Astrocyte (in vitro differentiated cells and primary cell): ENCODE measurements around the gene SCT. TPM values are rescaled to one million over a fixed set of nuclear protein-coding genes. Genes with fewer than 3 reads are reported as not detected.

Experiments used
- DNase-seq: peaks from one replicate; pipeline ENCODE4 v3.0.0-alpha.2; 2010; ENCODE audit warnings: low read depth
- FAIRE-seq: peaks from 2 replicates; lab custom pipeline; 2011; peaks lifted over from hg19 to GRCh38; lab: Jason Lieb, UNC
- H2AFZ ChIP-seq: 2 replicates; pipeline ENCODE4 v1.6.0; 2012; ENCODE audit warnings: low read depth, low read length, inconsistent platforms
- H3K27ac ChIP-seq: 2 replicates; pipeline ENCODE4 v1.5.1; 2011; ENCODE audit warnings: low read depth, low read length, inconsistent platforms
- H3K27me3 ChIP-seq: 2 replicates; pipeline ENCODE4 v1.6.0; 2011; ENCODE audit warnings: low read length, inconsistent platforms; ENCODE audit not compliant: insufficient read depth
- H3K36me3 ChIP-seq: 2 replicates; pipeline ENCODE4 v1.5.1; 2011; ENCODE audit warnings: low read length, inconsistent platforms; ENCODE audit not compliant: insufficient read depth
- H3K4me1 ChIP-seq: 2 replicates; pipeline ENCODE4 v1.5.1; 2011; ENCODE audit warnings: low read length, inconsistent platforms; ENCODE audit not compliant: insufficient read depth
- H3K4me2 ChIP-seq: 2 replicates; pipeline ENCODE4 v1.6.0; 2012; ENCODE audit warnings: low read length, inconsistent platforms
- H3K4me3 ChIP-seq: 2 replicates; pipeline ENCODE4 v1.5.1; 2011; ENCODE audit warnings: low read depth, mild to moderate bottlenecking, low read length, inconsistent platforms; ENCODE audit not compliant: insufficient read depth
- H3K79me2 ChIP-seq: 2 replicates; pipeline ENCODE4 v1.6.0; 2012; ENCODE audit warnings: mild to moderate bottlenecking, low read length, inconsistent platforms; ENCODE audit not compliant: insufficient read depth
- H3K9ac ChIP-seq: 2 replicates; pipeline ENCODE4 v1.6.0; 2012; ENCODE audit warnings: mild to moderate bottlenecking, low read length, inconsistent platforms
- H3K9me3 ChIP-seq: 2 replicates; pipeline ENCODE4 v1.5.1; 2012; ENCODE audit warnings: low read depth, mild to moderate bottlenecking, low read length, inconsistent platforms; ENCODE audit not compliant: insufficient read depth
- H4K20me1 ChIP-seq: 2 replicates; pipeline ENCODE4 v1.6.0; 2012; ENCODE audit warnings: low read length, inconsistent platforms; ENCODE audit not compliant: insufficient read depth
- H3K27ac Mint-ChIP-seq: one replicate; pipeline ENCODE4 v1.8.0; 2021; ENCODE audit warnings: mild to moderate bottlenecking, mixed read lengths; ENCODE audit not compliant: unreplicated experiment
- H3K27me3 Mint-ChIP-seq: one replicate; pipeline ENCODE4 v1.8.0; 2021; ENCODE audit warnings: low read depth, mixed read lengths; ENCODE audit not compliant: unreplicated experiment
- H3K36me3 Mint-ChIP-seq: one replicate; pipeline ENCODE4 v1.8.0; 2021; ENCODE audit warnings: low read depth, mixed read lengths; ENCODE audit not compliant: unreplicated experiment
- H3K4me1 Mint-ChIP-seq: one replicate; pipeline ENCODE4 v1.8.0; 2021; ENCODE audit warnings: low read depth, mixed read lengths; ENCODE audit not compliant: unreplicated experiment
- H3K4me3 Mint-ChIP-seq: one replicate; pipeline ENCODE4 v1.8.0; 2021; ENCODE audit warnings: mild to moderate bottlenecking, moderate library complexity, mixed read lengths; ENCODE audit not compliant: unreplicated experiment
- H3K9me3 Mint-ChIP-seq: one replicate; pipeline ENCODE4 v1.8.0; 2021; ENCODE audit warnings: mild to moderate bottlenecking, mixed read lengths; ENCODE audit not compliant: unreplicated experiment
- EZH2 ChIP-seq: IDR thresholded peaks from 2 replicates; pipeline ENCODE4 v1.6.1; 2012; ENCODE audit warnings: mild to moderate bottlenecking, low read length, inconsistent platforms; ENCODE audit not compliant: insufficient read depth
- total RNA-seq: library from RNA; stranded (reverse); gene quantifications from 2 replicates; pipeline ENCODE4 v1.2.1, GENCODE V29; 2021
- TF ChIP-seq, protein P1 (sequence below): IDR thresholded peaks from 2 replicates; pipeline ENCODE4 v1.5.1; 2011; ENCODE audit warnings: low read depth, mild to moderate bottlenecking, inconsistent platforms, low read length, moderate library complexity; ENCODE audit not compliant: insufficient read depth

SCT gene
- total RNA-seq, 1 donor from 2014 or later, result 2.0 TPM

- Mint-ChIP-seq H3K27ac (no peak overlapping the region), H3K4me1 (peaks cover 3% of the 10 kb centered on the region), H3K9me3 (no peaks in the 10 kb centered on the region), H3K4me3 (no peak overlapping the region), H3K36me3 (peaks cover 6% of the 10 kb centered on the region), H3K27me3 (no peaks in the 10 kb centered on the region)
- no peaks in the 10 kb centered on the region for H3K36me3 ChIP-seq
- H3K4me2 ChIP-seq, result no peak overlapping the region
- H4K20me1 ChIP-seq, result no peaks in the 10 kb centered on the region
- FAIRE-seq (no peak), DNase-seq (no peak)
- H3K27ac ChIP-seq, result no peak overlapping the region
- no peaks in the 10 kb centered on the region for H3K27me3 ChIP-seq
- no peaks in the 10 kb centered on the region for H3K79me2 ChIP-seq
- H3K4me3 ChIP-seq, result no peak overlapping the region
- H2AFZ ChIP-seq, result no peak overlapping the region
- no peaks in the 10 kb centered on the region for H3K9me3 ChIP-seq
- TF ChIP-seq, protein P1, sequence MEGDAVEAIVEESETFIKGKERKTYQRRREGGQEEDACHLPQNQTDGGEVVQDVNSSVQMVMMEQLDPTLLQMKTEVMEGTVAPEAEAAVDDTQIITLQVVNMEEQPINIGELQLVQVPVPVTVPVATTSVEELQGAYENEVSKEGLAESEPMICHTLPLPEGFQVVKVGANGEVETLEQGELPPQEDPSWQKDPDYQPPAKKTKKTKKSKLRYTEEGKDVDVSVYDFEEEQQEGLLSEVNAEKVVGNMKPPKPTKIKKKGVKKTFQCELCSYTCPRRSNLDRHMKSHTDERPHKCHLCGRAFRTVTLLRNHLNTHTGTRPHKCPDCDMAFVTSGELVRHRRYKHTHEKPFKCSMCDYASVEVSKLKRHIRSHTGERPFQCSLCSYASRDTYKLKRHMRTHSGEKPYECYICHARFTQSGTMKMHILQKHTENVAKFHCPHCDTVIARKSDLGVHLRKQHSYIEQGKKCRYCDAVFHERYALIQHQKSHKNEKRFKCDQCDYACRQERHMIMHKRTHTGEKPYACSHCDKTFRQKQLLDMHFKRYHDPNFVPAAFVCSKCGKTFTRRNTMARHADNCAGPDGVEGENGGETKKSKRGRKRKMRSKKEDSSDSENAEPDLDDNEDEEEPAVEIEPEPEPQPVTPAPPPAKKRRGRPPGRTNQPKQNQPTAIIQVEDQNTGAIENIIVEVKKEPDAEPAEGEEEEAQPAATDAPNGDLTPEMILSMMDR, result no peak
- TF ChIP-seq EZH2, result no peak
- no peak overlapping the region for H3K9ac ChIP-seq
- H3K4me1 ChIP-seq, result no peaks in the 10 kb centered on the region
These were observed 5.8 kb downstream of the SCT start for GRCh38 chr11:620935-621814.

DNA sequence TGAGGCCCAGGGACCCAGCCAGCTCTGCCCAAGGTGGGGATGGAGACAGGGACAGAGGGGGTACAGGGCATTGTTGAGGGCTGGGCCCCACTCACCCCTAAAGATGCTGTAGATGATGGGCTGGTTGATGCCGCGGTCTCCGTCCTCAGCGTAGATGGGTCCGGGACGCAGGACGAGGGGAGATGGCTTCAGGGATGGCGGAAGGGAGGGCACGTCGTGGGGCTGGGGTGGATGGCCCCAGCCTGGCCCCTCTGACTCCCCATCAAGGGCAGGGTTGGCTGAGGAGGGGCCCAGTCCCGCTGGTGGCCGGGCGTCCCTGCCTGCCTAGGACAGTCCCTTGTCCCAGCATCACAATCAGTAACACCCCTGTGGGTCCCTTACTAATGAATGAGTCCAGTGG, 6.8 kb downstream of the SCT start:
- Mint-ChIP-seq H3K27me3 (no peaks in the 10 kb centered on the region), H3K9me3 (no peaks in the 10 kb centered on the region), H3K36me3 (peaks cover 6% of the 10 kb centered on the region), H3K27ac (no peak overlapping the region), H3K4me3 (no peak overlapping the region), H3K4me1 (peaks cover 3% of the 10 kb centered on the region)
- no peak overlapping the region for H3K9ac ChIP-seq
- no peak for DNase-seq
- H3K27ac ChIP-seq, result no peak overlapping the region
- TF ChIP-seq EZH2, result no peak
- TF ChIP-seq, protein P1, result no peak
- peaks cover 3% of the 10 kb centered on the region for H3K4me1 ChIP-seq
- H4K20me1 ChIP-seq, result peaks cover 3% of the 10 kb centered on the region
- no peak overlapping the region for H3K4me2 ChIP-seq
- no peak for FAIRE-seq
- no peaks in the 10 kb centered on the region for H3K9me3 ChIP-seq
- peaks cover 3% of the 10 kb centered on the region for H3K79me2 ChIP-seq
- H3K36me3 ChIP-seq, result no peaks in the 10 kb centered on the region
- H3K4me3 ChIP-seq, result no peak overlapping the region
- H3K27me3 ChIP-seq, result no peaks in the 10 kb centered on the region
- no peak overlapping the region for H2AFZ ChIP-seq

- Histone ChIP-seq H3K4me1 (peaks cover 9% of the 10 kb centered on the region), H3K9me3 (no peaks in the 10 kb centered on the region), H3K79me2 (peaks cover 5% of the 10 kb centered on the region), H2AFZ (no peak overlapping the region), H3K27ac (no peak overlapping the region), H4K20me1 (peaks cover 6% of the 10 kb centered on the region), H3K27me3 (no peaks in the 10 kb centered on the region), H3K4me3 (no peak overlapping the region), H3K9ac (no peak overlapping the region), H3K36me3 (no peaks in the 10 kb centered on the region), H3K4me2 (no peak overlapping the region)
- DNase-seq, result no peak
- H3K4me3 Mint-ChIP-seq, result no peak overlapping the region
- no peaks in the 10 kb centered on the region for H3K9me3 Mint-ChIP-seq
- peaks cover 6% of the 10 kb centered on the region for H3K36me3 Mint-ChIP-seq
- peaks cover 3% of the 10 kb centered on the region for H3K4me1 Mint-ChIP-seq
- no peak for TF ChIP-seq EZH2
- TF ChIP-seq, protein P1, result no peak
- no peaks in the 10 kb centered on the region for H3K27me3 Mint-ChIP-seq
- no peak for FAIRE-seq
- no peak overlapping the region for H3K27ac Mint-ChIP-seq
These were observed 7.3 kb downstream of the SCT start for GRCh38 chr11:619628-620050.
